ENCODE data around the gene SLC50A1. TPM values are rescaled to one million over a fixed set of nuclear protein-coding genes. Genes with fewer than 3 reads are reported as not detected.

Gene SLC50A1
- total RNA-seq, 3 donors from 2014 or later: 38.7 to 95.8 (median 66.4) TPM

- H3K4me1 ChIP-seq (ENCODE audit: low read depth): peaks cover 26% of the 10 kb centered on the region
- intact Hi-C loops (cut with DNase I, micrococcal nuclease): loop anchor here in 1 of 2 donors (10.0 kb wide), 1 partner anchor 54 kb away; no protein-coding TSS in a partner anchor
- TF ChIP-seq, protein P1, sequence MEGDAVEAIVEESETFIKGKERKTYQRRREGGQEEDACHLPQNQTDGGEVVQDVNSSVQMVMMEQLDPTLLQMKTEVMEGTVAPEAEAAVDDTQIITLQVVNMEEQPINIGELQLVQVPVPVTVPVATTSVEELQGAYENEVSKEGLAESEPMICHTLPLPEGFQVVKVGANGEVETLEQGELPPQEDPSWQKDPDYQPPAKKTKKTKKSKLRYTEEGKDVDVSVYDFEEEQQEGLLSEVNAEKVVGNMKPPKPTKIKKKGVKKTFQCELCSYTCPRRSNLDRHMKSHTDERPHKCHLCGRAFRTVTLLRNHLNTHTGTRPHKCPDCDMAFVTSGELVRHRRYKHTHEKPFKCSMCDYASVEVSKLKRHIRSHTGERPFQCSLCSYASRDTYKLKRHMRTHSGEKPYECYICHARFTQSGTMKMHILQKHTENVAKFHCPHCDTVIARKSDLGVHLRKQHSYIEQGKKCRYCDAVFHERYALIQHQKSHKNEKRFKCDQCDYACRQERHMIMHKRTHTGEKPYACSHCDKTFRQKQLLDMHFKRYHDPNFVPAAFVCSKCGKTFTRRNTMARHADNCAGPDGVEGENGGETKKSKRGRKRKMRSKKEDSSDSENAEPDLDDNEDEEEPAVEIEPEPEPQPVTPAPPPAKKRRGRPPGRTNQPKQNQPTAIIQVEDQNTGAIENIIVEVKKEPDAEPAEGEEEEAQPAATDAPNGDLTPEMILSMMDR (IDR thresholded peaks at IDR 0.05): no peak
- no peak overlapping the region for H3K4me3 ChIP-seq
- no peak for DNase-seq
- no peak for ATAC-seq
- no peaks in the 10 kb centered on the region for H3K36me3 ChIP-seq (ENCODE audit: low read depth)
- no peaks in the 10 kb centered on the region for H3K9me3 ChIP-seq
These were observed 35.2 kb downstream of the SLC50A1 start for GRCh38 chr1:155170806-155171205.

DNA sequence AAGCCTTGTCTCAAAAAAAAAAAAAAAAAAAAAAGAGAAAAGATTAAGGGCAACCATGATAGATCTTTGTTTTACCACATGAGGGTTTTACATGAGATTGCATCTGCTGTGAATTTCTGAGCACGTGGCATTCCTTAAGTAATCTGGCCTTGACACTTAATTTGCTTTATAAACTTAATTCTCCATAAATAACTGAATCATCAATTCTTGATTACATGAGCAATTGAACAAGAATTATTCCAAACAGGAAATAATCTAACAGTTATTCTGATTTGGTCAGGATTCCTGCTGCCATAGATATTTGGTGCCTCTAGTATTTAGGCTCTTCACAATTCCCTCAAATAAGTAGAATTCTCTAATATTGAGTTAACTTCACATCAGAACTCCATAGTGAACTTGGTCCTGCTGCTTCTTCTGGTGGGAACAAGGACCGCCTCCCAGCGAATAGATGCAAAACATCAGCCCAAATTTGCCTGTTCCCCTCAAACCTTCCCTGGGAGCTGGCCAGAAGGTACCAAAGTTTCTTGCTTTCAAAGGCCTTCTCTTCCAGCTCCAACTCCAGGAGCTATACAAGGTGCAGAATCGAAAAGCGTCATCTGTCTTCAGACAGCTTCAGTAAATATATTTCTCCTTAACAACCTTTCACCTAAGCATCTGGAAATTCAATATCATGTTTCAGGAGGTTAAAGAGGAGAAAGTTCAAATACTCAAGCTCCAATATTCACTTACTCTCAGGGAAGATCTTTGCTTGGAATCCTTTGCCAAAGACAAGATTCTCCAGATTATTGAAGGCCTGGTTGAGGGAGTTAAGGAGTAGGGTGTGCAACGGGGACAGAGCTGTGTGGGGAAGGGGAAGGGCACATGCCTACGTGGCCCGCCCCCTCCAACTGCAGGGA is 36.4 kb downstream of the SLC50A1 start:
- TF ChIP-seq, protein P1 (IDR thresholded peaks at IDR 0.05): no peak
- Histone ChIP-seq H3K36me3 (ENCODE audit: low read depth) (no peaks in the 10 kb centered on the region), H3K9me3 (no peaks in the 10 kb centered on the region), H3K4me3 (peak overlapping the region; percentile 61), H3K4me1 (ENCODE audit: low read depth) (peaks cover 33% of the 10 kb centered on the region)
- DNase-seq (no peak), ATAC-seq (peak; percentile 11)
- intact Hi-C loops (cut with DNase I, micrococcal nuclease): loop anchor here in 1 of 2 donors (10.0 kb wide), 1 partner anchor 53 kb away; no protein-coding TSS in a partner anchor

- Histone ChIP-seq H3K9me3 (no peaks in the 10 kb centered on the region), H3K36me3 (ENCODE audit: low read depth) (no peaks in the 10 kb centered on the region), H3K4me3 (peak within 1 kb of the TSS; percentile 61), H3K4me1 (ENCODE audit: low read depth) (peaks cover 25% of the 10 kb centered on the region)
- intact Hi-C loops (cut with DNase I, micrococcal nuclease): loop anchor here in 1 of 2 donors (10.0 kb wide), 1 partner anchor 52 kb away; no protein-coding TSS in a partner anchor
- TF ChIP-seq, protein P1 (IDR thresholded peaks at IDR 0.05): peak; percentile 92
- peak; percentile 92 to 98 (median 96) for DNase-seq
- ATAC-seq: peak; percentile 89
These were observed 37.3 kb downstream of the SLC50A1 start, which contains the start of gene KRTCAP2 for GRCh38 chr1:155172732-155173477. Gene KRTCAP2 (minus strand): TSS chr1:155173304. CDS start chr1:155173224, 80 bp downstream.

DNA sequence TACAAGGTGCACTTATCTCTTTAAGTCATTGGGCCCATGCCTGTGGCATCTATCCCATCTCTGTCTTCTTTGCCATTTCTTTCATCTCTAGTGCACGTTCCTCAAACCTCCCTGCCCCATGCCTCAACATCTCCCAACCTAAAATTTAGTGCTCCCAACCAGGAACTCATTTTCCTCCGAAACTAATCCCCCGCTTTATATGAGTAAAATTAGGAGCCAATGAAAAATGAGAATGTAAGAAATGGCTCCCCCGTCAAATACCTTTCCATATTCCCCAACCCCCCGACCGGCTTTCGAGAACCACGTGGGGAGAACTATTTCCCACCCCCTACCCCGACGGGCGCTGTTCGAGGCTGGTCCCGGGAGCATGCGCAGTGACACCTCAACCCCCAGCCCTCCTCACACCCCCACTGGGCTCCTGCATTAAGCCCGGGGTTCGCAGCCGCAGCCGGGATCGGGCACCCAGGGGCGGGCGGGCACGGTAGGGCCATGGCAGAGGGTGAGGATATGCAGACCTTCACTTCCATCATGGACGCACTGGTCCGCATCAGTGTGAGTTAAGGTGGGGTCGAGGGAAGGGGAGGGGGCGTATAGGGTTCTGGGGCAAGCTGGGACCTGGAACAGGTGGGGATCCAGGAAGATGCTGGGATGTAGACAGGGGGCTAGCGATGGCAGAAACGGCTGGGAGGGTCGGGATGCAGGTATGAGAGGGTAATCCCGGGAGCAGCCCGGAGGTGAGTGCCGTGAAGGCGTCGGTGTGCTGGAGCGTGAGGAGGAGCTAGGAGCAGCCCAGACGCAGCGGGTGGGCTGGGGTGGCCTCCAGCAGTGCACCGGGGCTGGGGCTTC is 38.0 kb downstream of the SLC50A1 start, which contains the start of gene TRIM46:
Gene TRIM46 (plus strand): TSS at position 372 of the 846 bp plus-strand sequence. CDS start 118 bp downstream, at position 490.
- DNase-seq: peak in 2 of 3 donors; percentile 61 to 76
- Histone ChIP-seq H3K36me3 (ENCODE audit: low read depth) (no peaks in the 10 kb centered on the region), H3K4me1 (ENCODE audit: low read depth) (peaks cover 24% of the 10 kb centered on the region), H3K4me3 (peak within 1 kb of the TSS; percentile 61), H3K9me3 (no peaks in the 10 kb centered on the region)
- intact Hi-C loops (cut with DNase I, micrococcal nuclease): loop anchor here in 1 of 2 donors (10.0 kb wide), 1 partner anchor 51 kb away; no protein-coding TSS in a partner anchor
- TF ChIP-seq, protein P1 (IDR thresholded peaks at IDR 0.05): peak; percentile 5
- no peak for ATAC-seq
